Measurements from ENCODE around the gene BMP7. TPM values are rescaled to one million over a fixed set of nuclear protein-coding genes. Genes with fewer than 3 reads are reported as not detected.

BMP7 gene
- total RNA-seq, 1 experiment from 2014 or later: 43.9 TPM

DNA sequence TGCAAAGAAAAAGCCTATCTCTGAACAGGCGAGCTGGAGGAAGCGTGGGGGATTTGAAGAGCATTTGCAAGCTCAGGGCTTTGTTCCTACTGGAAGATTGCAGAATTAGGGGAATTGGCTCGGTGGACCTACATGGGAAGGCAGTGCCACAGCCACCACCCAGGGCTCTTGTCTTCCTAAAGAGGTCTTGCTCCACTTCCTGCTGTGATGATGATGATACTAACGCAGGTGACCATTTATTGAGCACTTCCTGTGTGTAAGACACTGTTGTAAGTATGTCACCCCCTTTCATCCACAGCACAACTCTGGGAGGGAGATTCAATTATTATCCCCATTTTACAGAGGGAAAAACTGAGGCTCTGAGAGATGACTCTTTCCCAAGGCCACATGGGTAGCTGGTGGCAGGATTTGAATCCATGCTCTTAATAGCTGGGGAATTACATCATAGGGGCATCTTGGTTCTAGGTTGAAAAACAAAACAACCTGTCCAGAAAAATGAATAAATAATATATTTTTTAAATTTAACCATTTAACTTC lies 41.2 kb downstream of the BMP7 start:
- no peaks in the 10 kb centered on the region for H3K27me3 ChIP-seq (ENCODE audit: control insufficient read depth, insufficient read depth, low read length)
- H3K4me3 ChIP-seq (ENCODE audit: insufficient read depth, low read depth, low read length): no peak overlapping the region
- no peak for DNase-seq
- no peaks in the 10 kb centered on the region for H3K36me3 ChIP-seq (replicated peaks; ENCODE audit: control insufficient read depth, insufficient read depth, low read length)

DNA sequence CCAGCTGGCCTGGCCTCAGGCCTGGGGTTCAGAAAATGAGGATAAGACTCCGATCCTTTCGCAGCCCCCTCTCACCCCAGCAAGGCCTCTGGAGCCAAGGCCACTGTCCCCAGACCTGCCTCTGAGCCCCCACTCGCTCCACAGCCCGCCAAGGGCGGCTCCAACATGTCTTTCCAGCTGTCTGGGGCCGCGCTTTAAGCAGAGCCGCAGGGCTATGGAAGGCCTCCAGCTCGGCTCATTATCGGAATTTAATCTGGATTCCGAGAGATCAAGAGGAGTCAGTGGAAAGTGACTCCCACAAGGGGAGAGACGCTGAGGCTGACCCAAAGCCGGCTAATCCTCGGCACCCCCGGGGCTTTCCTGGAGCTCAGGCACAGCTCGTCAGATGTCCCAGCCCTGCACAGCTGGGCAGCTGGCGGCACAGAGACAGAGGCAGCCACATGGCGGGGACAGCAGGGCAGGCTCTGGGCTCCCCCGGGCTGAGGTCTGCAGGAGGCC lies 41.8 kb downstream of the BMP7 start:
- Histone ChIP-seq H3K4me3 (ENCODE audit: insufficient read depth, low read depth, low read length) (no peak overlapping the region), H3K36me3 (replicated peaks; ENCODE audit: control insufficient read depth, insufficient read depth, low read length) (no peaks in the 10 kb centered on the region), H3K27me3 (ENCODE audit: control insufficient read depth, insufficient read depth, low read length) (no peaks in the 10 kb centered on the region)
- peak; percentile 66 for DNase-seq

DNA sequence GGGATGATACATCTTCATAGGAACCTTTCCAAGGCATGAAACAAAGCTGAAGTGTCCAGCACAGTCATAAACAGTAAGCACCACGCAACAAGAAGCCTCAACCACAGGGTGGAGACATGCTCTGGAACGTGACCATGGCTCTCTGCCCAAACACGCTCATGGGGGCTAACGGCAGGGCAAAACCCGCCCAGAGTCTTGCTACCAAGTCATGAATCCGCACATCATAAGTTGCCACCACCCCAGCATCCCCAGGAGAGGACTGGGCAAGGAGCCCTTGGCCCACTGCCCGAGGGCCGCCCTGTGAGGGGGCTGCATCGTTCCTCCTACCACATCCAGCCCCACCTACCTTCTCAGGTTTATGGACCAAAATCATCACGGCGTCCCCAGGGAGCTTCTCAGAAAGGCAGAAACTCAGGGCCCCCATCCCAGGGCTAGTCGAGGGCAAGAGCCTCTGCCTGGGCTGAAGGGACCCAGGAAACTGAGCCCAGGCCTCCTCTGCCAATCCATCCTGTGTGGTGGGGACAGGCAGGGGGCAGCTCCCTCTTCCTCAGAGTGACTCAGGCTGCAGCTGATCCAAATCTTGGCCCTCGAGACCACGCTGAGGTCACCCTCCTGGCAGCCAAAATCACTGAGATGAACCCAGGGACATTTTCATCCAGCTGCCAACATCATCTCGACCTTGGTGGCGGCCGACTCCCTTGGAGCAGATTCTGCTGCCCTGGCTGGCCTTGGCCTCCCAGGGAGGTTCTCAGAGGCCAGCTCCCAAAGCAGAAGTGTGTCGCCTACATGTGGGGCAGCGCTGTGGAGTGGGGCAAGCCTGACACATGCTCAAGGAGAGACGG lies 42.6 kb downstream of the BMP7 start:
- no peak for DNase-seq
- no peaks in the 10 kb centered on the region for H3K27me3 ChIP-seq (ENCODE audit: control insufficient read depth, insufficient read depth, low read length)
- H3K36me3 ChIP-seq (replicated peaks; ENCODE audit: control insufficient read depth, insufficient read depth, low read length): no peaks in the 10 kb centered on the region; the same call in 1 of the 2 replicates
- H3K4me3 ChIP-seq (ENCODE audit: insufficient read depth, low read depth, low read length): no peak overlapping the region

DNA sequence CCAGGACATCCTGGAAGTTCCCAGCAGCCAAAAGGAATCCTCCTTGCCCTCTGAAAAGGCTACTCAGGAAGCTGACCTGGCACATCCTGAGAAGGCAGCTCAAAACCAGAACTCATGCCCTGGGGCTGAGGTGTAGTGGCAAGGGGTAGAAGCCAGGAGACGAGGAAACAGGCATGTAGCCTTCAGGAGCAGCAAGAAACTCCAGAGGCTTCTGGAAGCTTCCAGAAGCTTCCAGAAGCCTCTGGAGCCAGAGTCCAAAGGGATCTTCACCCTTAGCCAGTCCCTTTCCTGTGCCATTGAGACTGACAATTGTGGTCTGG lies 43.9 kb downstream of the BMP7 start:
- Histone ChIP-seq H3K27me3 (ENCODE audit: control insufficient read depth, insufficient read depth, low read length) (no peaks in the 10 kb centered on the region), H3K4me3 (ENCODE audit: insufficient read depth, low read depth, low read length) (no peak overlapping the region), H3K36me3 (replicated peaks; ENCODE audit: control insufficient read depth, insufficient read depth, low read length) (no peaks in the 10 kb centered on the region; the same call in 1 of the 2 replicates)
- no peak for DNase-seq

DNA sequence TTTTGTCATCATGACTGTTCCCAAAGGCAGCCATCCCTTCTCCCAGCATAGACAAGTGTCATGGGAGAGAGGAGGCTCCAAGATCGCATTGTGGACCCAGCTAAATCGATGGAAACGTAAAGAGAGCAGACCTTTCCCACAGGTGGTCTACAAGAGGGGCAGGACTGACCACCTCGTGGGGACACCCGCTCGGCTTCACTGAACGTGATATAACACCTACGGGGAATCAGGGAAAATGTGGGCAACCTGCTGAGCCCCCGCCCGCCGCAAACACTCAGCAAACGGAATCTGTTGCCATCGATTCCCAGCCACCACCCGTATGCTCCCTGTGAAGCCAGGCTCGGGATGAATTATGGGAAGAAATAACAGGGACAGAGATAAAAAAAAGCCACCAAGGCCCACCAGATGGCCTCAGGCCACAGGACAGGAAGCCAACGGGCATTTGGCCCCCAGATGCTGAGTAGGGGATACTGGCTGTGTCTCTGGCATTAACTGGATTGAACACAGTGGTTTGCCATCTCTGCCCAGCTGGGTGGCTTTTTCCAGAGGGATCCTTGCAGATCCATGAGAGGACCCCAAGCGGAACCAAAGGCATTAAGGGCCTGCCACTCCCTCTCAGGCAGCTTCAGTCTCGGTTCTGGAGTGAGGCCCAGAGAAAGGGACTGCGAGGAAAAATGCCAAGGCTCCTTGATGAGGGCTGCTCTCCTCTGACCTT lies 44.4 kb downstream of the BMP7 start:
- no peak for DNase-seq
- Histone ChIP-seq H3K27me3 (ENCODE audit: control insufficient read depth, insufficient read depth, low read length) (no peaks in the 10 kb centered on the region), H3K36me3 (replicated peaks; ENCODE audit: control insufficient read depth, insufficient read depth, low read length) (no peaks in the 10 kb centered on the region; the same call in 1 of the 2 replicates), H3K4me3 (ENCODE audit: insufficient read depth, low read depth, low read length) (no peak overlapping the region)

DNA sequence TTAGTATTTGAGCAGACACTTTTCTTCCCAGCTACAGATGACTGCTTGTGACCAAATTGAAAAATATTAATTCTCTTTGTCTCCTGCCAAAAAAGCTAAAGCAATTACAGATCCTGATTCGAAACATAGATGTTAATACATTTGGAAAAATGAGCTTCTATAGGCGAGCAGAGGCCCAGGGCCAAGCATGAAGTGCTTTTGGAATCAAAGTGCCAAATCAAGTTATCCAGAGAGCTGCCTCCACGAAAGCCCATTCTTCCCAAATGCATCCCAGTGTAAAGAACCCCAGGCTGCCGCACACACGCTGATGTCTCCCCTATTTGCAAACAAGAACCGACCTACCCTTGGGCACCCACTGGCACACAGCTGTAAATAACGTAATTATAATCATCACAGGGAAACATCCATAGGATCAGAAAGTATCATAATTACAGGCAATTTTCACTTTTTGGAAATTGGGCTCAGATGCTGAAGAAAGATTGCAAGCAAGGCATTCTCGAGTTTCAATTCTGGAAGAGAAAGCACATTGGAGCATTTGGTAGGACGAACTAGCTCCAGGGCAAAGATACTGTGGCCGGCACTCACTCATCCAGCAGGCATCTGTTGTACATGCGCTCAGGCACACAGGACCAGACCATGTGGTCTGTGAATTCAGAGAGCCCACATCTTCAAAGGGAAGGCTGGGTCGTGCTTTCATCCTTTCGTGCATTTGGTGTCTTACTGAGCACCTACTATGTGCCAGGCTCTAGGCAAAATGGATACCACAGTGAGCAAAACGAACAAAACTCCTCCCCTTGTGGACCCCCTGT lies 45.9 kb downstream of the BMP7 start:
- no peak for DNase-seq
- Histone ChIP-seq H3K27me3 (ENCODE audit: control insufficient read depth, insufficient read depth, low read length) (no peaks in the 10 kb centered on the region), H3K4me3 (ENCODE audit: insufficient read depth, low read depth, low read length) (no peak overlapping the region), H3K36me3 (replicated peaks; ENCODE audit: control insufficient read depth, insufficient read depth, low read length) (no peaks in the 10 kb centered on the region; the same call in 1 of the 2 replicates)

DNA sequence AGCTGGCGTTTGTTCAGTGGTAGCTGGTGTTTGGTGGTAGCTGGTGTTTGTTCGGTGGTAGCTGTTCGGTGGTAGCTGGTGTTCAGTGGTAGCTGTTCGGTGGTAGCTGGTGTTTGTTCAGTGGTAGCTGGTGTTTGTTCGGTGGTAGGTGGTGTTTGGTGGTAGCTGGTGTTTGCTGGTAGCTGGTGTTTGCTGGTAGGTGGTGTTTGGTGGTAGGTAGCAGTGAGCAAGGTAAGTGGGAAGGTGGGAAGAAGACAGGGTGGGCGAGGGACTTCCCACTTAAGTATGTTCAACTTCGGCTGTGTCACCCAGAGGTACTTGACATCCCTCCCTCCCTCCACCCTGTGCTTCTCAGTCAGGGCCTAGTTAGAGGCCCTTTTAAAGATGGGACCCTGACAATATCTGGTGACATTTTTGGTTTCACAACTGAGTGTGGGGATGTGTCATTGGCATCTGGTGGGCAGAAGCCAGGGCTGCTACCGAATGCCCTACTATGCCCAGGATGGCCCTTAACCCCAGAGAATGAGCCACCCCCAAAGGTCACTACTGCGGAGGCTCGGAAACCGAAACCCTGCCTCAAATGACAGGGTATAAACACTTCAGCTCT lies 47.3 kb downstream of the BMP7 start:
- Histone ChIP-seq H3K4me3 (ENCODE audit: insufficient read depth, low read depth, low read length) (no peak overlapping the region), H3K36me3 (replicated peaks; ENCODE audit: control insufficient read depth, insufficient read depth, low read length) (no peaks in the 10 kb centered on the region; the same call in 1 of the 2 replicates), H3K27me3 (ENCODE audit: control insufficient read depth, insufficient read depth, low read length) (no peaks in the 10 kb centered on the region)
- DNase-seq: no peak

DNA sequence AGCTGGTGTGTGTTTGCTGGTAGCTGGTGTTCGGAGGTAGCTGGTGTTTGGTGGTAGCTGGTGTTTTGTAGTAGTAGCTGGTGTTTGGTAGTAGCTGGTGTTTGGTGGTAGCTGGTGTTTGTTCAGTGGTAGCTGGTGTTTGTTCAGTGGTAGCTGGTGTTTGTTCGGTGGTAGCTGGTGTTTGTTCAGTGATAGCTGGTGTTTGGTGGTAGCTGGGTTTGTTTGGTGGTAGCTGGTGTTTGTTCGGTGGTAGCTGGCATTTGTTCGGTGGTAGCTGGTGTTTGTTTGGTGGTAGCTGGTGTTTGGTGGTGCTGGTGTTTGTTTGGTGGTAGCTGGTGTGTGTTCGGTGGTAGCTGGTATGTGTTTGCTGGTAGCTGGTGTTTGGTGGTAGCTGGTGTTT lies 48.0 kb downstream of the BMP7 start:
- no peak for DNase-seq
- Histone ChIP-seq H3K27me3 (ENCODE audit: control insufficient read depth, insufficient read depth, low read length) (no peaks in the 10 kb centered on the region), H3K4me3 (ENCODE audit: insufficient read depth, low read depth, low read length) (no peak overlapping the region), H3K36me3 (replicated peaks; ENCODE audit: control insufficient read depth, insufficient read depth, low read length) (no peaks in the 10 kb centered on the region; the same call in 1 of the 2 replicates)

DNA sequence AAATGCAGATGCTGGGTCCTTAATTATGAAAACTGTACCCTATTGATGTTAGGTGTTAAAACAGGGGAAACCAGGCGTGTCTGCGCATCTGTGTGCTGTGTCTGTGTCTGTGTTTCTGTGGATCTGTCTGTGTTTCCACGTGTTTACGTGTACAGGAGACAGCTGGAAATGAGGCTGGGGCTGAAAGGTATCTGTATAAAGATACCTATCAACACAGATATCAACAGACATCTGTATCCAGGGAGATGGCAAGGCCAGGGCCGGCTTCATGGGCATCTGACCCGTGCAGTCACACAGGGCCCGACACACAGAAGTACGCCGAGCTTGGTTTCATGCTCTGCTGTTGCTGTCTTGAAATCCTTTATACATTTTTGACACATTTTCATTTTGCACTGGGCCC lies 48.6 kb downstream of the BMP7 start:
- H3K36me3 ChIP-seq (replicated peaks; ENCODE audit: control insufficient read depth, insufficient read depth, low read length): no peaks in the 10 kb centered on the region; the same call in 1 of the 2 replicates
- no peaks in the 10 kb centered on the region for H3K27me3 ChIP-seq (ENCODE audit: control insufficient read depth, insufficient read depth, low read length)
- DNase-seq: no peak
- H3K4me3 ChIP-seq (ENCODE audit: insufficient read depth, low read depth, low read length): no peak overlapping the region

DNA sequence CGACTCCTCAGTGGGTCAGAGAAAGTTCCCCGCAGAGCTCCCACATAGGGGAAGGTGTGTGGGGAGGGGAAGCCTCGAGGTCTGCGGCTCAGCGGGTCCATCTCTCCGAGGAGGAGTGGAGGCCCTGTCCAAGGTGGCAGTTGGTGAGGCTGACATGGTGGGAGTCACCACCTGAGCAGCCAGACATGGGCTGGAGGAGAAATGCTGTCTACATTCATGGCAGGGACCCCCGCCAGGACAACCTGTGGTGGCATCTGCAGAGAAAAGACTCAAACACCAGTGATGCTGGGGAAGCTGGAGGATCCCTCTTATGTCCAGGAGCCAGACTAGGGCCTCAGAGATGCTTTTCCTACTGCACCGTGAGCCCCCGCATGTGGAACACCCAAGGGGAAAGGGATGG lies 49.8 kb downstream of the BMP7 start:
- Histone ChIP-seq H3K27me3 (ENCODE audit: control insufficient read depth, insufficient read depth, low read length) (no peaks in the 10 kb centered on the region), H3K36me3 (replicated peaks; ENCODE audit: control insufficient read depth, insufficient read depth, low read length) (no peaks in the 10 kb centered on the region; the same call in 1 of the 2 replicates), H3K4me3 (ENCODE audit: insufficient read depth, low read depth, low read length) (no peak overlapping the region)
- DNase-seq: no peak

DNA sequence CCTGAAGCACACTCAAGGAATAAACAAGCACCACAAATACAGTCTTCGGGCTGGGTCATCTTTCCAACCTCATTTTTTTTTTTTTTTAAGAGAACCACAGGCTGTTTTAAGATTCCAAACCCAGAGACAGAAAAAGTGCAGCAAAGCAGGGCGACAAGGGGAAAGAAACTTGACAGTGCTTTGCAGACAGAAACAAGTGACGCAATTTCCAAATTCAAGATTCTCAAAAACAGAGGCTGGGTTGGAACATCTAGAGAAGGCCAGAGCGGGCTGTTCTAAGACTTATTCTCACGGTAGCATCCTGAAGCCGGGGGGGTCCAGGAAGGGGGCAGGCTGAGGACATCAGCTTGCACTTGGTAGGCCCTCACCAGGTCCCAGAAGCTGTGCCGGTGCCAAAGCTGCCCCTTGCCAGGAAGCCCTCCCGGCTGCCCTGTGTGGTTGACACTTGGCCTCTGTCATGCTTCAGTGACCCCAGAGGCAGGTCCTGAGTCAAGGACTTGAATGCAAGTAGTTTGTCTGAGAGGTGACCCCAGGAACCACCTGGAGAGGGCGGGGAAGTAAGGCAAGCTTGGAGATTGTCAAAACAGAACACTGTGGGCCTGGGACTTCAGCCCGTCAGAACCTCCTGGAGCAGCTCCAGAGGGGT lies 50.5 kb downstream of the BMP7 start:
- no peak for DNase-seq
- Histone ChIP-seq H3K36me3 (replicated peaks; ENCODE audit: control insufficient read depth, insufficient read depth, low read length) (no peaks in the 10 kb centered on the region; the same call in 1 of the 2 replicates), H3K27me3 (ENCODE audit: control insufficient read depth, insufficient read depth, low read length) (no peaks in the 10 kb centered on the region), H3K4me3 (ENCODE audit: insufficient read depth, low read depth, low read length) (no peak overlapping the region)

DNA sequence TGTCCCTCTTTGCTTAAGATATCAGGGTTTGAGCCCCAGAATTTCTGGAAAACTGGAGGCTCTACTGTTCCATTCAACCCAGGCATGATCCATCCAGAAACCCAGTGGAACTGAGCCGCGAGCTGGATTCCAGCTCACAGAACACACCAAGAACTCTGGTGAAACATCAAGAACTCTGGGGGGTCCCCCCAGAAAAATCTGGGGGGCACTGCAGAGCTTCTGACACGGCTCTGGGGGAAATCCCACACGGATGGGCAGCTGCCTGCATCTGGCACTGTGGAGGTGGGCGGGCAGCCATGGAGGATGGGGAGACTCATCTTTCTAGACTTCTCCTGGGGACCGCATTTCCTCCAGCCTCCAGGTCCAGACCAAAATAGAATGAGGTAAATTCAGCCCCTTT lies 51.0 kb downstream of the BMP7 start:
- H3K4me3 ChIP-seq (ENCODE audit: insufficient read depth, low read depth, low read length): no peak overlapping the region
- no peaks in the 10 kb centered on the region; the same call in 1 of the 2 replicates for H3K36me3 ChIP-seq (replicated peaks; ENCODE audit: control insufficient read depth, insufficient read depth, low read length)
- DNase-seq: no peak
- H3K27me3 ChIP-seq (ENCODE audit: control insufficient read depth, insufficient read depth, low read length): no peaks in the 10 kb centered on the region

DNA sequence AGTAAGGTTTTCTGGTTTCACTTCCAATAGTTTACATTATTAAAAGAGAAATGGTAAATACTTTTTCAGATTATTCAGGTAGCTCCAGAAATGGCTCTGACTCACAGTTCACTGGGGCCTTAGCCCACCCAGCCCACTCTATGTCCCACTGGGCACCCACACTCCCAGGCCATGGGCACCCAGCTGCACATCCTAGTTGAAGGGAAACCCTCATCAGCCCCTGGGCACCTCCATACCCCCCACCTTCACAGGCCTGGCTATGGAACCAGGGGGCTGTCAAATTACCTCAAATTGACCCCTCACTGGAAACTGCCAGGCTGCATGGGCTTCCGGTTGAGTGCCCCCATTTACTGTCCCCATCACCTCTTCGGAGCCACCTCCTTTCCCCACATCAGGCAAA lies 51.5 kb downstream of the BMP7 start:
- H3K27me3 ChIP-seq (ENCODE audit: control insufficient read depth, insufficient read depth, low read length): no peaks in the 10 kb centered on the region
- H3K36me3 ChIP-seq (replicated peaks; ENCODE audit: control insufficient read depth, insufficient read depth, low read length): no peaks in the 10 kb centered on the region; the same call in 1 of the 2 replicates
- no peak for DNase-seq
- no peak overlapping the region for H3K4me3 ChIP-seq (ENCODE audit: insufficient read depth, low read depth, low read length)
